Uterus (tissue), 2 donors: Measurements from ENCODE around the gene CEMIP.

Experiments
- CTCF ChIP-seq, 4 experiments: fragments of 200-600 bp in 2 of 4; fragments of 450-650 bp in 2 of 4; sonication (generic) in 2 of 4; IDR thresholded peaks; one replicate each; pipeline ENCODE4 v1.5.1; 2016 to 2019; ENCODE audit warnings: antibody characterized with exemption in 4 of 4, mild to moderate bottlenecking in 2 of 4, moderate library complexity in 1 of 4
- POLR2A ChIP-seq, 2 donors: fragments of 450-650 bp; IDR thresholded peaks; one replicate each; pipeline ENCODE4 v1.6.1; 2016; ENCODE audit warnings: antibody characterized with exemption in 2 of 2, mild to moderate bottlenecking in 1 of 2, moderate library complexity in 1 of 2

GRCh38 chr15:80902298-80902801 is 123.2 kb downstream of the CEMIP start:
- no peak for TF ChIP-seq CTCF (IDR thresholded peaks at IDR 0.05)
- TF ChIP-seq POLR2A (IDR thresholded peaks at IDR 0.05), result no peak
